Cerebellar nuclear complex (tissue), 1 donor: ENCODE data around the gene PLLP.
"Not testable (repeated sequence)": the region's sequence is repeated elsewhere in the genome, so short reads cannot be mapped to it uniquely, and the experiment has no call there.

ENCODE experiments used
- DNase-seq, 2 experiments: peaks; one replicate each; lab custom pipeline; 2025; lab: John Stamatoyannopoulos, UW

PLLP gene

GRCh38 chr16:57273359-57273758 lies 11.1 kb downstream of the PLLP start:
- DNase-seq: no peak

GRCh38 chr16:57271867-57272495 lies 12.5 kb downstream of the PLLP start:
- no peak for DNase-seq

- DNase-seq: no peak
These were observed 13.5 kb downstream of the PLLP start for GRCh38 chr16:57271063-57271345.

- DNase-seq: no peak
These were observed 14.0 kb downstream of the PLLP start for GRCh38 chr16:57270221-57271062.

GRCh38 chr16:57268804-57269800 lies 15.4 kb downstream of the PLLP start:
- no peak for DNase-seq

GRCh38 chr16:57267343-57267742 lies 17.1 kb downstream of the PLLP start:
- DNase-seq: not testable (repeated sequence)

- DNase-seq: no peak
These were observed 17.8 kb downstream of the PLLP start for GRCh38 chr16:57266531-57267260.

- no peak for DNase-seq
These were observed 18.5 kb downstream of the PLLP start for GRCh38 chr16:57265850-57266530.

GRCh38 chr16:57264950-57265371 lies 19.5 kb downstream of the PLLP start:
- DNase-seq: no peak

GRCh38 chr16:57264381-57264780 lies 20.1 kb downstream of the PLLP start:
- DNase-seq: no peak

- DNase-seq: no peak
These were observed 20.7 kb downstream of the PLLP start for GRCh38 chr16:57263541-57264351.

GRCh38 chr16:57262841-57263540 lies 21.5 kb downstream of the PLLP start:
- DNase-seq: no peak

- DNase-seq: no peak
These were observed 22.7 kb downstream of the PLLP start for GRCh38 chr16:57261806-57262205.

- DNase-seq: no peak
These were observed 24.1 kb downstream of the PLLP start for GRCh38 chr16:57260294-57260929.

- DNase-seq: no peak
These were observed 25.5 kb downstream of the PLLP start for GRCh38 chr16:57258910-57259475.

GRCh38 chr16:57258226-57258909 lies 26.1 kb downstream of the PLLP start:
- DNase-seq: no peak

GRCh38 chr16:57257455-57258070 lies 26.9 kb downstream of the PLLP start:
- DNase-seq: no peak
